GM23338 (cell line): Measurements from ENCODE around the gene FGF5. TPM values are rescaled to one million over a fixed set of nuclear protein-coding genes. Genes with fewer than 3 reads are reported as not detected.

Experiments
- ATAC-seq: fragments of 200-7000 bp; cut with Tn5 transposase; 3 replicates; pipeline ENCODE4 v1.9.1; 2020
- DNase-seq: peaks from one replicate; pipeline ENCODE4 v3.0.0-alpha.2; 2015; ENCODE audit warnings: low spot score
- H2AFZ ChIP-seq: fragments of 200-600 bp; sonication (generic); 2 replicates; pipeline ENCODE4 v1.8.0; 2016; ENCODE audit warnings: antibody characterized with exemption, mild to moderate bottlenecking, moderate library complexity
- H3F3A ChIP-seq: fragments of 200-600 bp; sonication (generic); replicated peaks from 2 replicates; pipeline ENCODE4 v1.8.0; 2017; ENCODE audit warnings: antibody characterized with exemption, mixed run types, low read depth
- H3K27ac ChIP-seq: fragments of 200-600 bp; sonication (generic); 2 replicates; pipeline ENCODE4 v1.6.1; 2016; ENCODE audit warnings: low read depth
- H3K27me3 ChIP-seq: fragments of 200-600 bp; sonication (generic); 2 replicates; pipeline ENCODE4 v1.8.0; 2016; ENCODE audit warnings: mild to moderate bottlenecking, mixed run types, moderate library complexity; ENCODE audit not compliant: insufficient read depth
- H3K36me3 ChIP-seq: fragments of 200-600 bp; sonication (generic); 2 replicates; pipeline ENCODE4 v1.8.0; 2016; ENCODE audit warnings: mild to moderate bottlenecking; ENCODE audit not compliant: insufficient read depth
- H3K4me1 ChIP-seq: fragments of 200-600 bp; sonication (generic); 2 replicates; pipeline ENCODE4 v1.8.0; 2016; ENCODE audit warnings: mild to moderate bottlenecking, moderate library complexity; ENCODE audit not compliant: insufficient read depth
- H3K4me2 ChIP-seq: fragments of 200-600 bp; sonication (generic); 2 replicates; pipeline ENCODE4 v1.7.1; 2017; ENCODE audit warnings: mixed run types
- H3K4me3 ChIP-seq: fragments of 200-600 bp; sonication (generic); 2 replicates; pipeline ENCODE4 v1.6.1; 2016; ENCODE audit warnings: mixed run types
- H3K79me2 ChIP-seq: fragments of 200-600 bp; sonication (generic); replicated peaks from 2 replicates; pipeline ENCODE4 v1.8.0; 2017; ENCODE audit warnings: mild to moderate bottlenecking; ENCODE audit not compliant: insufficient read depth
- H3K9me2 ChIP-seq: fragments of 200-600 bp; sonication (generic); 2 replicates; pipeline ENCODE4 v1.8.0; 2017; ENCODE audit not compliant: insufficient read depth
- H4K20me1 ChIP-seq: fragments of 200-600 bp; sonication (generic); replicated peaks from 2 replicates; pipeline ENCODE4 v1.8.0; 2017; ENCODE audit warnings: mild to moderate bottlenecking; ENCODE audit not compliant: insufficient read depth
- H3K27ac Mint-ChIP-seq: 2 replicates; pipeline ENCODE4 v1.8.0; 2020; ENCODE audit warnings: inconsistent platforms, mild to moderate bottlenecking, moderate library complexity, mixed read lengths
- H3K27me3 Mint-ChIP-seq: 3 replicates; pipeline ENCODE4 v1.8.0; 2022; ENCODE audit warnings: low read depth, mild to moderate bottlenecking, moderate library complexity, mixed read lengths, inconsistent platforms; ENCODE audit not compliant: insufficient read depth, poor library complexity
- H3K36me3 Mint-ChIP-seq: 3 replicates; pipeline ENCODE4 v1.8.0; 2021; ENCODE audit warnings: low read depth, mild to moderate bottlenecking, inconsistent platforms, moderate library complexity, mixed read lengths
- H3K4me1 Mint-ChIP-seq: 3 replicates; pipeline ENCODE4 v1.8.0; 2020; ENCODE audit warnings: mild to moderate bottlenecking, inconsistent platforms, mixed read lengths
- H3K4me3 Mint-ChIP-seq: 3 replicates; pipeline ENCODE4 v1.8.0; 2021; ENCODE audit warnings: moderate library complexity, mild to moderate bottlenecking, inconsistent platforms, mixed read lengths
- H3K9me3 Mint-ChIP-seq: 3 replicates; pipeline ENCODE4 v1.8.0; 2020; ENCODE audit warnings: moderate library complexity, mild to moderate bottlenecking, inconsistent platforms, mixed read lengths
- CREB1 ChIP-seq: fragments of 250-450 bp; sonication (Bioruptor Pico); IDR thresholded peaks from 2 replicates; pipeline ENCODE4 v1.5.0; 2020; ENCODE audit warnings: low read depth, mild to moderate bottlenecking, moderate library complexity
- EZH2 ChIP-seq: fragments of 200-600 bp; sonication (generic); IDR thresholded peaks from one replicate; pipeline ENCODE4 v1.8.0; 2017; ENCODE audit warnings: antibody characterized with exemption, mild to moderate bottlenecking, low read depth; ENCODE audit not compliant: unreplicated experiment
- EZH2phosphoT487 ChIP-seq: fragments of 200-600 bp; sonication (generic); IDR thresholded peaks from one replicate; pipeline ENCODE4 v1.8.1; 2018; ENCODE audit warnings: antibody characterized with exemption; ENCODE audit not compliant: unreplicated experiment
- JUNB ChIP-seq: IDR thresholded peaks from one replicate; pipeline ENCODE4 v1.6.1; 2016; ENCODE audit warnings: antibody characterized with exemption; ENCODE audit not compliant: unreplicated experiment
- NANOG ChIP-seq: IDR thresholded peaks from 2 replicates; pipeline ENCODE4 v1.6.1; 2016; ENCODE audit warnings: antibody characterized with exemption, borderline replicate concordance
- POLR2AphosphoS5 ChIP-seq: IDR thresholded peaks from 2 replicates; pipeline ENCODE4 v1.6.1; 2016; ENCODE audit warnings: antibody characterized with exemption, low read depth
- STAT1 ChIP-seq: IDR thresholded peaks from one replicate; pipeline ENCODE4 v1.6.1; 2016; ENCODE audit warnings: antibody characterized with exemption; ENCODE audit not compliant: unreplicated experiment
- ZNF114 ChIP-seq: fragments of 250-450 bp; sonication (Bioruptor Pico); IDR thresholded peaks from 2 replicates; pipeline ENCODE4 v1.5.0; 2020; ENCODE audit warnings: mild to moderate bottlenecking, moderate library complexity
- ZNF331 ChIP-seq: fragments of 250-450 bp; sonication (Bioruptor Pico); IDR thresholded peaks from 2 replicates; pipeline ENCODE4 v1.5.0; 2020; ENCODE audit warnings: low read depth, mild to moderate bottlenecking, moderate library complexity
- polyA plus RNA-seq: library from polyadenylated mRNA; unstranded; fragments of >200 nt; fragmentation: Nextera tagmentation; extraction: Ambion mirVana; gene quantifications from 2 replicates; pipeline ENCODE4 v1.2.1, GENCODE V29; 2016
- total RNA-seq: library from RNA; depleted of rRNA; stranded (reverse); fragments of >200 nt; shearing (Covaris generic); gene quantifications from 2 replicates; pipeline ENCODE4 v1.2.3, GENCODE V29; 2014
- TF ChIP-seq, protein P1 (sequence below), 2 experiments: fragments of 200-600 bp in 1 of 2; sonication (generic) in 1 of 2; conservative IDR thresholded peaks; 2 replicates each; pipeline versions ENCODE4 v1.5.1 to v1.6.1; 2016 to 2017; ENCODE audit warnings: antibody characterized with exemption in 2 of 2, low read depth in 2 of 2, mild to moderate bottlenecking in 2 of 2, moderate library complexity in 1 of 2
- TF ChIP-seq, protein P2 (sequence below): IDR thresholded peaks from 2 replicates; pipeline ENCODE4 v1.6.1; 2016; ENCODE audit warnings: antibody characterized with exemption
- TF ChIP-seq, protein P3 (sequence below): IDR thresholded peaks from one replicate; pipeline ENCODE4 v1.6.1; 2018; ENCODE audit warnings: antibody characterized with exemption; ENCODE audit not compliant: unreplicated experiment
- TF ChIP-seq, protein P4 (sequence below): fragments of 250-450 bp; sonication (Bioruptor Pico); IDR thresholded peaks from 2 replicates; pipeline ENCODE4 v1.5.0; 2020; ENCODE audit warnings: mild to moderate bottlenecking, moderate library complexity

FGF5 gene
- total and polyA plus RNA-seq, 2 experiments from 2014 or later: not detected

DNA sequence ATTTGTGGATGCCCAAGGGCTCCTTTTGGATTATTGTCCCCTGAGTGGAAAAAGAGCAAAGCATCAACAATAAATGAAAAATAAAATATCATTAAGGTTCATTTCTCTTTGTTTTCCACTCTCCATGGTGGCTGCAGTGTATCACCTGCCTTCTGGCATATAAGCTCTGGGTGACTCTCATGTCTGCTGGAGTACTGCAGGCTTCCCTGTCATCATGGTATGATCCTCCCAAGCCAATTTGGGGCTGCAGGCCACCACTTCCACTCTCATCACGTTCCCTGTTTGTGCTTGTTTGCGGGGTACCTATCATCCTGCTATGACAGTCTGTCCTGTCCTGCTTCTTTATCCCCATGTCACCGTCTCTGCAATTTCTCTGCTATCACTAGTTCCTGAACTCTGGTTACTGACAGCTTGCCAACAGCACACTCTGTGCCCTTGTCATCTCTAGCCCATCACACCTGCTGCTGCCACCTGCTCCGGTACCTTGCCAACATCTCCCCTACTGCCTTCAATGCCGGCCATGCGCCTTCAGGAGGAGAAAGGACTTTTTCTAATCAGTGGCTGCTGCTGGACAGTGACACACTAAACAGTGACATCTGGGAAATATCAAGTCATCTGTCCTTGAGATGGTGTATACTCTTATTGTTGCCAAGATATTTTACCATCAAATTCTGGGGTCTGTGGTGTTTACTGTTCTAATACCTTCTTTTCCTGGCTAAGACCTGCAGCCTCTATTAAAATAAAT is 23.0 kb upstream of the FGF5 start:
- no peak overlapping the region for H3K4me3 Mint-ChIP-seq
- Histone ChIP-seq H3K4me1 (no peaks in the 10 kb centered on the region), H3F3A (no peaks in the 10 kb centered on the region), H2AFZ (no peak overlapping the region; the same call in 1 of the 2 replicates), H3K4me2 (no peak overlapping the region), H4K20me1 (no peaks in the 10 kb centered on the region), H3K36me3 (no peaks in the 10 kb centered on the region), H3K9me2 (no peaks in the 10 kb centered on the region), H3K4me3 (no peak overlapping the region), H3K27ac (no peak overlapping the region), H3K79me2 (no peaks in the 10 kb centered on the region), H3K27me3 (no peaks in the 10 kb centered on the region)
- H3K27me3 Mint-ChIP-seq: peaks cover 7% of the 10 kb centered on the region
- no peak for DNase-seq
- TF ChIP-seq POLR2AphosphoS5 (no peak), JUNB (no peak), EZH2 (no peak), STAT1 (no peak), CREB1 (CRISPR knock-in tag) (no peak), ZNF114 (no peak), EZH2phosphoT487 (no peak), ZNF331 (CRISPR knock-in tag) (no peak), NANOG (no peak)
- TF ChIP-seq, protein P1, sequence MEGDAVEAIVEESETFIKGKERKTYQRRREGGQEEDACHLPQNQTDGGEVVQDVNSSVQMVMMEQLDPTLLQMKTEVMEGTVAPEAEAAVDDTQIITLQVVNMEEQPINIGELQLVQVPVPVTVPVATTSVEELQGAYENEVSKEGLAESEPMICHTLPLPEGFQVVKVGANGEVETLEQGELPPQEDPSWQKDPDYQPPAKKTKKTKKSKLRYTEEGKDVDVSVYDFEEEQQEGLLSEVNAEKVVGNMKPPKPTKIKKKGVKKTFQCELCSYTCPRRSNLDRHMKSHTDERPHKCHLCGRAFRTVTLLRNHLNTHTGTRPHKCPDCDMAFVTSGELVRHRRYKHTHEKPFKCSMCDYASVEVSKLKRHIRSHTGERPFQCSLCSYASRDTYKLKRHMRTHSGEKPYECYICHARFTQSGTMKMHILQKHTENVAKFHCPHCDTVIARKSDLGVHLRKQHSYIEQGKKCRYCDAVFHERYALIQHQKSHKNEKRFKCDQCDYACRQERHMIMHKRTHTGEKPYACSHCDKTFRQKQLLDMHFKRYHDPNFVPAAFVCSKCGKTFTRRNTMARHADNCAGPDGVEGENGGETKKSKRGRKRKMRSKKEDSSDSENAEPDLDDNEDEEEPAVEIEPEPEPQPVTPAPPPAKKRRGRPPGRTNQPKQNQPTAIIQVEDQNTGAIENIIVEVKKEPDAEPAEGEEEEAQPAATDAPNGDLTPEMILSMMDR (conservative IDR thresholded peaks at IDR 0.05; ENCODE audit: low read depth in 2 of 2): no peak
- TF ChIP-seq, protein P2, sequence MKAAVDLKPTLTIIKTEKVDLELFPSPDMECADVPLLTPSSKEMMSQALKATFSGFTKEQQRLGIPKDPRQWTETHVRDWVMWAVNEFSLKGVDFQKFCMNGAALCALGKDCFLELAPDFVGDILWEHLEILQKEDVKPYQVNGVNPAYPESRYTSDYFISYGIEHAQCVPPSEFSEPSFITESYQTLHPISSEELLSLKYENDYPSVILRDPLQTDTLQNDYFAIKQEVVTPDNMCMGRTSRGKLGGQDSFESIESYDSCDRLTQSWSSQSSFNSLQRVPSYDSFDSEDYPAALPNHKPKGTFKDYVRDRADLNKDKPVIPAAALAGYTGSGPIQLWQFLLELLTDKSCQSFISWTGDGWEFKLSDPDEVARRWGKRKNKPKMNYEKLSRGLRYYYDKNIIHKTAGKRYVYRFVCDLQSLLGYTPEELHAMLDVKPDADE: no peak
- TF ChIP-seq, protein P3, sequence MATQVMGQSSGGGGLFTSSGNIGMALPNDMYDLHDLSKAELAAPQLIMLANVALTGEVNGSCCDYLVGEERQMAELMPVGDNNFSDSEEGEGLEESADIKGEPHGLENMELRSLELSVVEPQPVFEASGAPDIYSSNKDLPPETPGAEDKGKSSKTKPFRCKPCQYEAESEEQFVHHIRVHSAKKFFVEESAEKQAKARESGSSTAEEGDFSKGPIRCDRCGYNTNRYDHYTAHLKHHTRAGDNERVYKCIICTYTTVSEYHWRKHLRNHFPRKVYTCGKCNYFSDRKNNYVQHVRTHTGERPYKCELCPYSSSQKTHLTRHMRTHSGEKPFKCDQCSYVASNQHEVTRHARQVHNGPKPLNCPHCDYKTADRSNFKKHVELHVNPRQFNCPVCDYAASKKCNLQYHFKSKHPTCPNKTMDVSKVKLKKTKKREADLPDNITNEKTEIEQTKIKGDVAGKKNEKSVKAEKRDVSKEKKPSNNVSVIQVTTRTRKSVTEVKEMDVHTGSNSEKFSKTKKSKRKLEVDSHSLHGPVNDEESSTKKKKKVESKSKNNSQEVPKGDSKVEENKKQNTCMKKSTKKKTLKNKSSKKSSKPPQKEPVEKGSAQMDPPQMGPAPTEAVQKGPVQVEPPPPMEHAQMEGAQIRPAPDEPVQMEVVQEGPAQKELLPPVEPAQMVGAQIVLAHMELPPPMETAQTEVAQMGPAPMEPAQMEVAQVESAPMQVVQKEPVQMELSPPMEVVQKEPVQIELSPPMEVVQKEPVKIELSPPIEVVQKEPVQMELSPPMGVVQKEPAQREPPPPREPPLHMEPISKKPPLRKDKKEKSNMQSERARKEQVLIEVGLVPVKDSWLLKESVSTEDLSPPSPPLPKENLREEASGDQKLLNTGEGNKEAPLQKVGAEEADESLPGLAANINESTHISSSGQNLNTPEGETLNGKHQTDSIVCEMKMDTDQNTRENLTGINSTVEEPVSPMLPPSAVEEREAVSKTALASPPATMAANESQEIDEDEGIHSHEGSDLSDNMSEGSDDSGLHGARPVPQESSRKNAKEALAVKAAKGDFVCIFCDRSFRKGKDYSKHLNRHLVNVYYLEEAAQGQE: no peak
- TF ChIP-seq, protein P4, sequence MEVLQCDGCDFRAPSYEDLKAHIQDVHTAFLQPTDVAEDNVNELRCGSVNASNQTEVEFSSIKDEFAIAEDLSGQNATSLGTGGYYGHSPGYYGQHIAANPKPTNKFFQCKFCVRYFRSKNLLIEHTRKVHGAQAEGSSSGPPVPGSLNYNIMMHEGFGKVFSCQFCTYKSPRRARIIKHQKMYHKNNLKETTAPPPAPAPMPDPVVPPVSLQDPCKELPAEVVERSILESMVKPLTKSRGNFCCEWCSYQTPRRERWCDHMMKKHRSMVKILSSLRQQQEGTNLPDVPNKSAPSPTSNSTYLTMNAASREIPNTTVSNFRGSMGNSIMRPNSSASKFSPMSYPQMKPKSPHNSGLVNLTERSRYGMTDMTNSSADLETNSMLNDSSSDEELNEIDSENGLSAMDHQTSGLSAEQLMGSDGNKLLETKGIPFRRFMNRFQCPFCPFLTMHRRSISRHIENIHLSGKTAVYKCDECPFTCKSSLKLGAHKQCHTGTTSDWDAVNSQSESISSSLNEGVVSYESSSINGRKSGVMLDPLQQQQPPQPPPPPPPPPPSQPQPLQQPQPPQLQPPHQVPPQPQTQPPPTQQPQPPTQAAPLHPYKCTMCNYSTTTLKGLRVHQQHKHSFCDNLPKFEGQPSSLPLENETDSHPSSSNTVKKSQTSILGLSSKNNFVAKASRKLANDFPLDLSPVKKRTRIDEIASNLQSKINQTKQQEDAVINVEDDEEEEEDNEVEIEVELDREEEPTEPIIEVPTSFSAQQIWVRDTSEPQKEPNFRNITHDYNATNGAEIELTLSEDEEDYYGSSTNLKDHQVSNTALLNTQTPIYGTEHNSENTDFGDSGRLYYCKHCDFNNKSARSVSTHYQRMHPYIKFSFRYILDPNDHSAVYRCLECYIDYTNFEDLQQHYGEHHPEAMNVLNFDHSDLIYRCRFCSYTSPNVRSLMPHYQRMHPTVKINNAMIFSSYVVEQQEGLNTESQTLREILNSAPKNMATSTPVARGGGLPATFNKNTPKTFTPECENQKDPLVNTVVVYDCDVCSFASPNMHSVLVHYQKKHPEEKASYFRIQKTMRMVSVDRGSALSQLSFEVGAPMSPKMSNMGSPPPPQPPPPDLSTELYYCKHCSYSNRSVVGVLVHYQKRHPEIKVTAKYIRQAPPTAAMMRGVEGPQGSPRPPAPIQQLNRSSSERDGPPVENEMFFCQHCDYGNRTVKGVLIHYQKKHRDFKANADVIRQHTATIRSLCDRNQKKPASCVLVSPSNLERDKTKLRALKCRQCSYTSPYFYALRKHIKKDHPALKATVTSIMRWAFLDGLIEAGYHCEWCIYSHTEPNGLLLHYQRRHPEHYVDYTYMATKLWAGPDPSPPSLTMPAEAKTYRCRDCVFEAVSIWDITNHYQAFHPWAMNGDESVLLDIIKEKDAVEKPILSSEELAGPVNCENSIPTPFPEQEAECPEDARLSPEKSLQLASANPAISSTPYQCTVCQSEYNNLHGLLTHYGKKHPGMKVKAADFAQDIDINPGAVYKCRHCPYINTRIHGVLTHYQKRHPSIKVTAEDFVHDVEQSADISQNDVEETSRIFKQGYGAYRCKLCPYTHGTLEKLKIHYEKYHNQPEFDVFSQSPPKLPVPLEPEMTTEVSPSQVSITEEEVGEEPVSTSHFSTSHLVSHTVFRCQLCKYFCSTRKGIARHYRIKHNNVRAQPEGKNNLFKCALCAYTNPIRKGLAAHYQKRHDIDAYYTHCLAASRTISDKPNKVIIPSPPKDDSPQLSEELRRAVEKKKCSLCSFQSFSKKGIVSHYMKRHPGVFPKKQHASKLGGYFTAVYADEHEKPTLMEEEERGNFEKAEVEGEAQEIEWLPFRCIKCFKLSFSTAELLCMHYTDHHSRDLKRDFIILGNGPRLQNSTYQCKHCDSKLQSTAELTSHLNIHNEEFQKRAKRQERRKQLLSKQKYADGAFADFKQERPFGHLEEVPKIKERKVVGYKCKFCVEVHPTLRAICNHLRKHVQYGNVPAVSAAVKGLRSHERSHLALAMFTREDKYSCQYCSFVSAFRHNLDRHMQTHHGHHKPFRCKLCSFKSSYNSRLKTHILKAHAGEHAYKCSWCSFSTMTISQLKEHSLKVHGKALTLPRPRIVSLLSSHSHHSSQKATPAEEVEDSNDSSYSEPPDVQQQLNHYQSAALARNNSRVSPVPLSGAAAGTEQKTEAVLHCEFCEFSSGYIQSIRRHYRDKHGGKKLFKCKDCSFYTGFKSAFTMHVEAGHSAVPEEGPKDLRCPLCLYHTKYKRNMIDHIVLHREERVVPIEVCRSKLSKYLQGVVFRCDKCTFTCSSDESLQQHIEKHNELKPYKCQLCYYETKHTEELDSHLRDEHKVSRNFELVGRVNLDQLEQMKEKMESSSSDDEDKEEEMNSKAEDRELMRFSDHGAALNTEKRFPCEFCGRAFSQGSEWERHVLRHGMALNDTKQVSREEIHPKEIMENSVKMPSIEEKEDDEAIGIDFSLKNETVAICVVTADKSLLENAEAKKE: no peak
- H3K4me1 Mint-ChIP-seq: no peaks in the 10 kb centered on the region
- H3K9me3 Mint-ChIP-seq: no peaks in the 10 kb centered on the region
- no peak overlapping the region for H3K27ac Mint-ChIP-seq
- no peaks in the 10 kb centered on the region for H3K36me3 Mint-ChIP-seq
- ATAC-seq: no peak
